Measurements from ENCODE around the gene BTBD17. TPM values are rescaled to one million over a fixed set of nuclear protein-coding genes. Genes with fewer than 3 reads are reported as not detected.

The BTBD17 gene
- total and polyA plus RNA-seq, 2 experiments from 2014 or later, result 1.9 to 5.0 TPM

- Mint-ChIP-seq H3K4me1 (no peaks in the 10 kb centered on the region), H3K27me3 (ENCODE audit: insufficient read depth, low read depth, poor library complexity) (peaks cover 12% of the 10 kb centered on the region), H3K4me3 (no peak overlapping the region), H3K9me3 (peaks cover 11% of the 10 kb centered on the region; the same call in 2 of the 3 replicates), H3K27ac (no peak overlapping the region), H3K36me3 (ENCODE audit: low read depth) (no peaks in the 10 kb centered on the region)
- Histone ChIP-seq H3K27ac (ENCODE audit: low read depth) (no peak overlapping the region), H4K20me1 (replicated peaks; ENCODE audit: insufficient read depth) (no peaks in the 10 kb centered on the region), H3K9me2 (ENCODE audit: insufficient read depth) (no peaks in the 10 kb centered on the region), H3K4me2 (no peak overlapping the region), H3K79me2 (replicated peaks; ENCODE audit: insufficient read depth) (no peaks in the 10 kb centered on the region), H3F3A (replicated peaks; ENCODE audit: low read depth) (no peaks in the 10 kb centered on the region), H3K27me3 (ENCODE audit: insufficient read depth) (no peaks in the 10 kb centered on the region), H3K36me3 (ENCODE audit: insufficient read depth) (no peaks in the 10 kb centered on the region), H3K4me1 (ENCODE audit: insufficient read depth) (no peaks in the 10 kb centered on the region), H2AFZ (no peak overlapping the region), H3K4me3 (no peak overlapping the region)
- DNase-seq (ENCODE audit: low spot score) (no peak), ATAC-seq (no peak)
- TF ChIP-seq EZH2phosphoT487 (IDR thresholded peaks at IDR 0.05; ENCODE audit: unreplicated experiment) (no peak), ETS1 (IDR thresholded peaks at IDR 0.05) (no peak), EZH2 (IDR thresholded peaks at IDR 0.05; ENCODE audit: low read depth, unreplicated experiment) (no peak), CTCF (conservative IDR thresholded peaks at IDR 0.05; ENCODE audit: low read depth in 2 of 2) (no peak), JUNB (IDR thresholded peaks at IDR 0.05; ENCODE audit: unreplicated experiment) (no peak), ZNF114 (CRISPR knock-in tag; IDR thresholded peaks at IDR 0.05) (no peak), STAT1 (IDR thresholded peaks at IDR 0.05; ENCODE audit: unreplicated experiment) (no peak), ZNF331 (CRISPR knock-in tag; IDR thresholded peaks at IDR 0.05; ENCODE audit: low read depth) (no peak), REST (IDR thresholded peaks at IDR 0.05; ENCODE audit: unreplicated experiment) (no peak), CREB1 (CRISPR knock-in tag; IDR thresholded peaks at IDR 0.05; ENCODE audit: low read depth) (no peak), POLR2AphosphoS5 (IDR thresholded peaks at IDR 0.05; ENCODE audit: low read depth) (no peak), NANOG (IDR thresholded peaks at IDR 0.05; ENCODE audit: borderline replicate concordance) (no peak), ZNF462 (CRISPR knock-in tag; IDR thresholded peaks at IDR 0.05) (no peak)
Observed at GRCh38 chr17:74314877-74315276, 46.8 kb downstream of the BTBD17 start.

All from GM23338 (cell line).